ENCODE results near the gene SLCO2B1.

DNA sequence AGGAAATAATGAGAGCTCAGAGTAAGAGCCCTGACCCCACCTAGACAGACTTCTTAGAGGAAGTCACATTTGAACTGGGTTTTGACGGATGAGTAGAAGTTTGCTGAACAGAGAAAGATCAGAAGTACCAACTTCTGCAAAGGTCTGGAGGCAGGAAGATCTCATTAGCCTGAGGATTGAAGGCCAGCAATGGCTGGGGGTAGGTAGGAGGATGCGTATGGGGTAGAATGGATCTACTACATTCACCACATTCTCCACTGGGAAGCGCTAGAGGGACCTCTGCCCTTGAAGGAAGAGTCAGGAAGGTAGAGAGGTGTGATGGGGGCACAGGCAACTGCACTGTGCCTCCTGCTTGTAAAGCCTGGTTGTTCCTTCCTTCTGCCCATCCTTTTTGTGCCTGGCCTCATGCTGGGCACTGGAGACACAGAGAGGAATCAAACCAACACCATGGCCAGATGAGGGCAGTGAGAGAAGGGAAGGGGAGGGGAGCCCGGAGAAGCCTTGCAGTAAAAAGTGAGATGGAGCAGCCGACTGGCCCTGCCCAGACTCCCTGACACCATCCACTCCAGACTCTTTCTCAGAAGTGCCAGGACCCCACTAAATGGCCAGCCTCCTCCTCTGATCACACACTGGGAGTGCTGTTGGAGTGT lies 94.6 kb downstream of the SLCO2B1 start:
- TF ChIP-seq, protein P1, sequence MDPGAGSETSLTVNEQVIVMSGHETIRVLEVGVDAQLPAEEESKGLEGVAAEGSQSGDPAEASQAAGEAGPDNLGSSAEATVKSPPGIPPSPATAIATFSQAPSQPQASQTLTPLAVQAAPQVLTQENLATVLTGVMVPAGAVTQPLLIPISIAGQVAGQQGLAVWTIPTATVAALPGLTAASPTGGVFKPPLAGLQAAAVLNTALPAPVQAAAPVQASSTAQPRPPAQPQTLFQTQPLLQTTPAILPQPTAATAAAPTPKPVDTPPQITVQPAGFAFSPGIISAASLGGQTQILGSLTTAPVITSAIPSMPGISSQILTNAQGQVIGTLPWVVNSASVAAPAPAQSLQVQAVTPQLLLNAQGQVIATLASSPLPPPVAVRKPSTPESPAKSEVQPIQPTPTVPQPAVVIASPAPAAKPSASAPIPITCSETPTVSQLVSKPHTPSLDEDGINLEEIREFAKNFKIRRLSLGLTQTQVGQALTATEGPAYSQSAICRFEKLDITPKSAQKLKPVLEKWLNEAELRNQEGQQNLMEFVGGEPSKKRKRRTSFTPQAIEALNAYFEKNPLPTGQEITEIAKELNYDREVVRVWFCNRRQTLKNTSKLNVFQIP (CRISPR knock-in tag; IDR thresholded peaks at IDR 0.05; ENCODE audit: borderline replicate concordance, low read depth), result no peak
- TF ChIP-seq ARNTL (CRISPR knock-in tag; IDR thresholded peaks at IDR 0.05; ENCODE audit: borderline replicate concordance, low read depth) (no peak), RARB (CRISPR knock-in tag; IDR thresholded peaks at IDR 0.05) (no peak), TOX (CRISPR knock-in tag; IDR thresholded peaks at IDR 0.05; ENCODE audit: borderline replicate concordance) (no peak), ZFP30 (CRISPR knock-in tag; IDR thresholded peaks at IDR 0.05) (no peak), PPARA (CRISPR knock-in tag; IDR thresholded peaks at IDR 0.05; ENCODE audit: borderline replicate concordance) (no peak), ZC3H10 (CRISPR knock-in tag; IDR thresholded peaks at IDR 0.05) (no peak), ZFP3 (CRISPR knock-in tag; IDR thresholded peaks at IDR 0.05) (peak; percentile 93), ISL1 (CRISPR knock-in tag; IDR thresholded peaks at IDR 0.05) (no peak)
- TF ChIP-seq, protein P2, sequence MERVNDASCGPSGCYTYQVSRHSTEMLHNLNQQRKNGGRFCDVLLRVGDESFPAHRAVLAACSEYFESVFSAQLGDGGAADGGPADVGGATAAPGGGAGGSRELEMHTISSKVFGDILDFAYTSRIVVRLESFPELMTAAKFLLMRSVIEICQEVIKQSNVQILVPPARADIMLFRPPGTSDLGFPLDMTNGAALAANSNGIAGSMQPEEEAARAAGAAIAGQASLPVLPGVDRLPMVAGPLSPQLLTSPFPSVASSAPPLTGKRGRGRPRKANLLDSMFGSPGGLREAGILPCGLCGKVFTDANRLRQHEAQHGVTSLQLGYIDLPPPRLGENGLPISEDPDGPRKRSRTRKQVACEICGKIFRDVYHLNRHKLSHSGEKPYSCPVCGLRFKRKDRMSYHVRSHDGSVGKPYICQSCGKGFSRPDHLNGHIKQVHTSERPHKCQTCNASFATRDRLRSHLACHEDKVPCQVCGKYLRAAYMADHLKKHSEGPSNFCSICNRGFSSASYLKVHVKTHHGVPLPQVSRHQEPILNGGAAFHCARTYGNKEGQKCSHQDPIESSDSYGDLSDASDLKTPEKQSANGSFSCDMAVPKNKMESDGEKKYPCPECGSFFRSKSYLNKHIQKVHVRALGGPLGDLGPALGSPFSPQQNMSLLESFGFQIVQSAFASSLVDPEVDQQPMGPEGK (CRISPR knock-in tag; IDR thresholded peaks at IDR 0.05; ENCODE audit: borderline replicate concordance), result no peak

Measured in SK-N-SH treated with all-trans-retinoic acid at 6 μM for 48 hours (cell line).